ENCODE results near the gene POFUT2. TPM values are rescaled to one million over a fixed set of nuclear protein-coding genes. Genes with fewer than 3 reads are reported as not detected.

POFUT2 gene
- total and polyA plus RNA-seq, 12 donors: 13.1 to 68.9 (median 32.9) TPM

GRCh38 chr21:45299026-45299863 lies 11.6 kb upstream of the POFUT2 start:
- Histone ChIP-seq H3K4me1 (replicated peaks in 1 of 2) (peaks cover 13 to 24% of the 10 kb centered on the region in 2 donors), H3K9me3 (replicated peaks in 1 of 3) (no peaks in the 10 kb centered on the region), H3K4me3 (no peak overlapping the region), H3K36me3 (replicated peaks in 1 of 2) (no peaks in the 10 kb centered on the region), H3K27ac (peak overlapping the region in 2 of 5 donors; percentile 7 to 83), H3K27me3 (no peaks in the 10 kb centered on the region)
- TF ChIP-seq CTCF (IDR thresholded peaks at IDR 0.05): no peak
- no peak for TF ChIP-seq POLR2A (IDR thresholded peaks at IDR 0.05)
- peak in 5 of 7 donors; percentile 13 to 81 (median 25) for DNase-seq
- intact Hi-C loops (cut with DNase I): loop anchor here in 1 of 2 donors (10.0 kb wide), 1 partner anchor 106 kb away; the partner anchor contains the start of gene COL18A1
- 81 to 89% (median 87%) methylated on average over 22 of the region's 22 CpGs for WGBS, 4 donors

- peaks cover 27 to 38% of the 10 kb centered on the region in 2 donors for H3K4me1 ChIP-seq (replicated peaks in 1 of 2)
- intact Hi-C loops (cut with DNase I): loop anchor here in 1 of 2 donors (10.0 kb wide), 1 partner anchor 107 kb away; the partner anchor contains the start of gene COL18A1
- peak in 1 of 7 donors; percentile 34 for DNase-seq
- no peak overlapping the region for H3K4me3 ChIP-seq
- no peak for TF ChIP-seq POLR2A (IDR thresholded peaks at IDR 0.05)
- no peak for TF ChIP-seq CTCF (IDR thresholded peaks at IDR 0.05)
- no peaks in the 10 kb centered on the region for H3K27me3 ChIP-seq
- H3K27ac ChIP-seq: peak overlapping the region in 1 of 5 donors; percentile 37
- H3K9me3 ChIP-seq (replicated peaks in 1 of 3): no peaks in the 10 kb centered on the region
- no peaks in the 10 kb centered on the region for H3K36me3 ChIP-seq (replicated peaks in 1 of 2)
- WGBS, 4 donors: 86 to 89% (median 88%) methylated on average over 4 of the region's 4 CpGs
These were observed 10.2 kb upstream of the POFUT2 start for GRCh38 chr21:45297869-45298268.

- Histone ChIP-seq H3K9me3 (replicated peaks in 1 of 3) (no peaks in the 10 kb centered on the region), H3K27me3 (no peaks in the 10 kb centered on the region), H3K4me1 (replicated peaks in 1 of 2) (peaks cover 32 to 43% of the 10 kb centered on the region in 2 donors), H3K27ac (peak overlapping the region in 1 of 5 donors; percentile 37), H3K4me3 (no peak overlapping the region), H3K36me3 (replicated peaks in 1 of 2) (no peaks in the 10 kb centered on the region)
- TF ChIP-seq CTCF (IDR thresholded peaks at IDR 0.05) (no peak), POLR2A (IDR thresholded peaks at IDR 0.05) (no peak)
- peak in 2 of 7 donors; percentile 10 to 48 for DNase-seq
- intact Hi-C loops (cut with DNase I): loop anchor here in 1 of 2 donors (10.0 kb wide), 1 partner anchor 107 kb away; the partner anchor contains the start of gene COL18A1
- WGBS, 4 donors: 86 to 95% (median 89%) methylated on average over 9 of the region's 9 CpGs
These were observed 9.6 kb upstream of the POFUT2 start for GRCh38 chr21:45297329-45297728.

- no peaks in the 10 kb centered on the region for H3K9me3 ChIP-seq (replicated peaks in 1 of 3)
- WGBS, 4 donors: 98 to 99% (median 99%) methylated on average over 7 of the region's 7 CpGs
- H3K27ac ChIP-seq: peak overlapping the region in 2 of 5 donors; percentile 98 to 99
- no peaks in the 10 kb centered on the region for H3K36me3 ChIP-seq (replicated peaks in 1 of 2)
- H3K27me3 ChIP-seq: no peaks in the 10 kb centered on the region
- no peak overlapping the region for H3K4me3 ChIP-seq
- peak in 2 of 7 donors; percentile 10 to 46 for DNase-seq
- intact Hi-C loops (cut with DNase I): loop anchor here in 1 of 2 donors (10.0 kb wide), 1 partner anchor 108 kb away; the partner anchor contains the start of gene COL18A1
- H3K4me1 ChIP-seq (replicated peaks in 1 of 2): peaks cover 38 to 50% of the 10 kb centered on the region in 2 donors
- TF ChIP-seq CTCF (IDR thresholded peaks at IDR 0.05) (no peak), POLR2A (IDR thresholded peaks at IDR 0.05) (no peak)
These were observed 8.9 kb upstream of the POFUT2 start for GRCh38 chr21:45296638-45297037.

All from adrenal gland (tissue), 12 donors.